Measurements from ENCODE around the gene MRPL46.
"Not testable (repeated sequence)": the region's sequence is repeated elsewhere in the genome, so short reads cannot be mapped to it uniquely, and the experiment has no call there.

Gene MRPL46

DNA sequence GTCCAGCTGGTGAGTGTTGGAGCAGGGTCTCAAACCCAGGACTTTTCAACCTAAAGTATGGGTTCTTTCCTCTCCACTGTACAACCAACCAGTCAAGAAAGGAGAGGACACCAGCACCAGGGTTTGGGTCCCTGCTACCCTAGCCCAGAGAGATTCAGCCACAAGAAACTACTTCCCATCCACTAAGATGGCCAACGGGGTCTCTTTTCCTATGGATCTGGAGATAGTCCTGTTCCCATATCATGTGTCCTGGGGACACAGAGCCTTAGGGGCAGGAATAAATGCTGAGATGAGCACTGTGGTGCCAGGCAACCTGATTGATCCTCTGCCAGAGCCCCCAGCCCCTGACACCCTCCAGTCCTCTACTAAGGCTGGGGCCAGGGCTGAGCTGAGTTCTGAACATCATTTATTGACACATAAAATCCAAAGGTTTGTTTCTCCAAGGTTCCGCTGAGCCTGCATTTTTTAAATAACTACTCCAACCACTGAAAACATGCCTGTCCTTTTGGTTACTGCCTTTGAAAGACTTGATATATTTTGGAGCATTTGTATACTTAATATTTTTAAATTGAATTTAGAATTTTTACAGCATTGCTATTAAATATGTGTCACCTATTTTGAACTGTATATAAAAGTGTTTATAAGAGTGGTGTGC, 26.0 kb downstream of the MRPL46 start:
- DNase-seq (ENCODE audit: low spot score): no peak

DNA sequence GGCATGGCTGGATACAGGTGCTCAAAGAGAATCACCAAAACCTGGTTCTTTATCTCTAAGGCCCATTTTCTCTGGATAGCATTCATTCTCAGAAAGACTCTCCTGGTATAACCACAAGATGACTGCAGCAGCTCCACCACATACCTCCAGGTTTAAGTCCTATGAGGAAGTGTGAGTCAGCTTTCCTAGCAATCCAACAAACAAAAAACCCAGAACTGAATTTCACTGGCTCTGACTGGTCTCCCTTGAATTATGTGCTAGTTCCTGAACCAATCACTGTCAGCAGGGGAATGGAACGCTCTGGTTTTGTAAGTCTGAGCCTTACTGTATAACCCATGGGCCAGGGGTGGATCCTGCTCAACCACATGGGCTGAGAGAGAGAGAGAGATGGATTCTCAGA, 27.2 kb downstream of the MRPL46 start:
- DNase-seq (ENCODE audit: low spot score): no peak

DNA sequence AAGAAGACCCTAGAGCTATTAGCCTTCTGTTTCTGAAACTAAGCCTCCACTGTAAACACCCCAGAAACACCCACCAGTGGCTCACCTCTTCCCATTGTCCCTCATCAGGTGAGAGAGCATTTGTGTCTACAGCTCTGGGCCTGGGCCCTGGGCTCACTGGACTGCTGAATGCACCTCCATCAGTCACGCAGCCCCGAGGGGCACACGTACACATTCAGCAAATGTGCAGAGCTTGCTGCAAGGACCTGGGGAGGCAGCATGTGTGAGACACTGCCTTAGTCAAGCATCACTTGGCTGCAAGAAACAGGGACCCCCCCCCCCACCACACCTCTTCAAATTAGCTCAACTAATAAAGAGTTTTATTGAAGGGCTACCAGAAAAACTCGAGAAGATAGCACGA, 29.0 kb downstream of the MRPL46 start:
- no peak for DNase-seq (ENCODE audit: low spot score)

DNA sequence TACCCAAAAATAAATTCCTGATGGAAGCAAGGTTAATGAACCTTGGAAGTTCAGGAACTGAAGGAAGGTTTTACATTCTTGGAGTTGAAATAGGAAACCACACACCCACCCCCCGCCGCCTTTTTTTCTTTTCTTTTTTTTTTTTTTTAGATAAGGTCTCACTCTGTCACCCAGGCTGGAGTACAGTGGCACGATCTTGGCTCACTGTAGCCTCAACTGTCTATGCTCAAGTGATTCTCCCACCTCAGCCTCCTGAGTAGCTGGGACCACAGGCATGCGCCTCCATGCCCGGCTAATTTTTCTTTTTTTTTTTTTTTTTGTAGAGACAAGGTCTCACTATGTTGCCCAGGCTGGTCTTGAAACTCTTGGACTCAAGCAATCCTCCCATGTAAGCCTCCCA, 33.1 kb downstream of the MRPL46 start:
- not testable (repeated sequence) for DNase-seq (ENCODE audit: low spot score)

DNA sequence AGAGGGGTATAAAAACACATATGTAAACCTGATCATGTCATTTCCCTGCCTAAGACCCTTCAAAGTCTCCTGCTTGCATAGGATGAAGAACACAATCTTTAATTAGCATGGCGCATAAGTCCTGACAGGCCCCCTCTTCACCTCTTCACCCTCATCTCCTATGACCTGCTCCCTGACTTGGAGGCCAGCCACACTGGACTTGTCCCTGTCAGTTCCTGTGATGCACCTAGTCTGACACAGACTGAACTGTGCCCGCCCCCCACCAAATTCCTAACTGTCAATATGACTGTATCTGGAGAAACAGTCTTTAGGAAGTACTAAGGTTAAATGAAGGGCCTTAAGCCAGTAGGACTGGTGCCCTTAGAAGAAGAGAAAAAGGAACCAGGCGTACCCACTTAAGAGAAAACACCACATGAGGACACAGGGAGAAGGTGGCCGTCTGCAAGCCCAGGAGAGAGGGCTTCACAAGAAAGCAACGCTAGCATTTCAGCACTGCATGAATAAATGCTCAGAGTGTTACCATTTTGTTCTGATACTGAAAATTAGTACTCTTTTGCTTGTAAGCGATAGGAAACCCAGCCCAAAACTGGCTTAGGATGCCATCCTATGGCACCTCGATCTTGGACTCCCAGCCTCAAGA, 34.0 kb downstream of the MRPL46 start:
- no peak for DNase-seq (ENCODE audit: low spot score)

DNA sequence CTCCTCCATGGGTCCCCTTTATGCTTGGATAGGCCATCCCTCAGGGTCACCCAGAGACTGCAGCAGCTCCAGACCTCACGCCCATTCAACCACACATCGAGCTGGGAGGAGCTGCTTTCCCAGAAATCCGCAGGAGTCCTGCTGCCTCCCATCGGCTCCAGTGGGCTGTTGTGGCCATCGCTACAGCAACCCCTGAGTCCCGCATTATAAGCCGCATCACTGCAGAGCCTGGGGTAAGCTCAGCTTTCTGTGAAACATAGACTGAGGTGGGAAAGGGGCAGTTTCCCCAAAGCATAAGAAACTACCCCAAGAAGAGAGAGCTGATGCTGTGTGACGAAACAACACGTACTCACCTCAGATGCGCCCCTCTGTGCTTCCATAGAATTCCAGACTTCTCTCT, 35.7 kb downstream of the MRPL46 start:
- DNase-seq (ENCODE audit: low spot score): no peak

DNA sequence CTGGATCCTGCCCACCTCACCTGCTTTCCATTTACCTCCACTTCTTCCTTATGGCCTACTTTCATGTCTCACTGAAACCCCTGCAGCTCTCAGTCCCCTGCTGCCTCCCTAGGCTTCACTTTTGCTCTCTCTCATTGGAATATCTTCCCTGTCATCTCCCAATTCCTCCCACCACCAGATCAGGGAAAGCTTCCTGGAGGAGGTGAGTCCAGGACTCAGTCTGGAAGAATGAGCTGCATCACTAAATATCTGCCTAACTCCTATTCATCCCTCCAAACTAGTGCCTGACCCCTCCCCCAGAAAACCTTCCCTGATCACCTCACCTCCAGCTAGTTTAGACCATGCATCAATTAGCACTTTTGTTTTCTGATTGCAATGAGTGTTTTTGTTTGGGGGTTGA, 37.1 kb downstream of the MRPL46 start:
- no peak for DNase-seq (ENCODE audit: low spot score)

DNA sequence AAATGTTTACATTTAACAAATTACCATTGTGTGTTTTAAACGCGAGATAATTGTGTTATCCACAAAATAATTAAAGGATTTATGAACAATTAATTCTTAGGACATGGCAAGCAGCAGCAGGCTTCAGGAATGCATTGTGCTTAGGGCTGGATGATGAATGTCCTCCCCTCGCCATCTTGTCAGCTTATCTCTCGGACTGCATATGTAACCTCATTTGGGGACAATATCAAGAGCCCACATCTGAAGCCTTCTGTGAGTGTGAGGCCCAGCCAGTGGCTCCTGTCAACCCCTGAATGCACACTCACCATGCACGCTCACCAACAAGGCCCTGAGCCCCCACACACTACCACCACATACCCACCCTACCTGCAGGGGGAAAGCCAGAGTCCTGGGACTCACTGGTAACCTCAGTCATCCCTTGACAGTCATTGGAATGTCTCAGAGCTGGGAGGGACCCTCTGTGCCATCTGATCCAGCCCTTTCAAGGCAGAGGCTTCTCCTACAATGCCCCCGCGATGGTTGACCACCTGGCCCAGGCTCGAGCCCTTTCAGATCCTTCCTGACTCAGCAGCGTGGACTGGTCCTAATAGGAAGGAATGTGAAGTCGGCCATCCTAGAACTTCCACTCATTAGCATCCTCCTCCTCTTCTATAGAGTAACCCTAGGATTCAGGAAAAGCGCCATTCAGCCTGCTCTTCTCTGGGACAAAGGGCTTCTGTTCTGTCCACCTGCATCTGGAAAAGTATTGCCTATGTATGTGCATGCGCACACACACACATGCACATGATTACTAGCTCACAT, 38.2 kb downstream of the MRPL46 start:
- no peak for DNase-seq (ENCODE audit: low spot score)

DNA sequence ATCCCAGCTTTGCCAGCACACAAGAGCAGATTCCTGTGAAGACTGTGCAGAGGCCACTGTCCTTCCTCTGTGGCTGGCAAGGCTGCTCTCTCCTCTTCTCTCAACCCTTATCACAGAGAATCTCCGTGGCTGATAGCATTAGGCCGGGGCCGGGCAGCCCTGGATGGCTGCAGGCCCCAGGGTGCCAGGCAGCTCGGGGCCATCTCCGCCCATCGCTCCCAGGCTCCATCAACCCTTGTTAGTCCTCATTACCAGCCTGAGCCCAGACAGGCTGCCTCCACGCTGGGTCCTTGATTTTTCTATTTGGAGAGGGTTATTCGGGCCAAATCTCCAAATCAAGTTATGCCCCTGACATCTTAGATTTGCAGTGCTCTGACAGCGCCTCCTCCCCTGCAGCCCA, 39.1 kb downstream of the MRPL46 start:
- no peak for DNase-seq (ENCODE audit: low spot score)

DNA sequence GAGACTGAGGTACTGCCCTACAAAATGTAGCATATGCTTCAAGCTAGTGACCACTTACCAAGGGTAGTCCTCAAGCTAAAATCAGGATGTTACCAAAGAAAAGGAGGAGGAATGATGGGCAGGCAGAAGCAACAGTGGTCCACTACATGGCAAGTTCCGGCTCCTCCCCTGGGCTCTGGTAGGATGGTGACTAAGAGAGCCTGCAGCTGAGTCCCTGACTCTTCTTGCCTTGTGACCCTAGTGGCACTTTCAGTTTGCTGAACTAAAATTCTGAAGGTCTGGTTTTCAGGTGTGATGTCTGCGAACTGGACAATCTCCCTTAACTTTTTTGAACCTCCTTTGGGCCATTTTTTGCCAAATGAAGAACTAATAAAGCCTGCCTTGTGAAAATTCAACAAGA, 40.9 kb downstream of the MRPL46 start:
- DNase-seq (ENCODE audit: low spot score): no peak

DNA sequence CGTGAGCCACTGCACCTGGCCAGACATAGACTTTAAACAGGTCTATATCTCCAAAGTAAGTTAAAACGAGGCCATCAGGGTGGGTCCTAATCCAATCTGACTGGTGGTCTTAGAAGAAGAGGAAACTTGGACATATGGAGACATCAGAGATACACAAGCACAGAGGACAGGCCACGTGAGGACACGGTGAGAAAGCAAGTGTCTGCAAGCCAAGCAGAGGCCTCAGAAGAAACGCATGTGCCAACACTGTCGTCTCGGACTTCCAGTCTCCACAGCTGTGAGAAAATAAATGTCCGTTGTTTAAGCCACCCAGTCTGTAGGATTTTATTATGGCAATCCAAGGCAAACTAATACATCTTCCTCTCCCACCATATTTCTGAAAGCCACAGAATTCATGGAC, 43.9 kb downstream of the MRPL46 start:
- DNase-seq (ENCODE audit: low spot score): no peak

DNA sequence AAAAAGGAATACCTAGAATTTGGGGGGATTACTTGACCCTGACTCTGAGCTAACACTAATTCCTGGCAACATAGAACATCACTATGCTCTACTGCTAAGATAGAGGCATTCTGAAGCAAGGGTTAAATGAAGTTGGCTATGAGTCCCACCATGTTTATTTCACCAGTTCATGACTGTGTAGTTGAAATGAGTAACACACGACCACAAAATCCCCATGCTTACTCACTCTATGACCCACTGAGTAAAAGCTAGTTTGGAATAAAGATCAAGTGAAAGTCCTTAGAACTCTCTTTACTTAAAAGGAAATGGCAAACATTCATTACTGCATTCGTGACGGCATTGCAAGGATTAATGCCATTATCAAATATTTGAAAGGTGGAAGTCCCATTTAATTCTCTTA, 47.4 kb downstream of the MRPL46 start:
- DNase-seq (ENCODE audit: low spot score): no peak

Measured in D341Med (cell line).